Activated T-cell treated with anti-CD3 and anti-CD28 coated beads, Interleukin-2, amount 50 U/mL, for 4 hours (primary cell): ENCODE data around the gene TUBG1. TPM values are rescaled to one million over a fixed set of nuclear protein-coding genes. Genes with fewer than 3 reads are reported as not detected.

Source experiments
- ATAC-seq, 2 donors: fragments of 200-7000 bp; cut with Tn5 transposase; one replicate each; pipeline ENCODE4 v1.10.0; 2021
- DNase-seq: peaks from one replicate; pipeline ENCODE4 v3.0.0-alpha.2; 2020
- H3K27me3 Mint-ChIP-seq: one replicate; pipeline ENCODE4 v1.8.0; 2021; ENCODE audit warnings: low read depth, mixed read lengths
- H3K36me3 Mint-ChIP-seq: one replicate; pipeline ENCODE4 v1.8.0; 2022; ENCODE audit warnings: mixed read lengths; ENCODE audit not compliant: insufficient read depth
- H3K4me1 Mint-ChIP-seq: one replicate; pipeline ENCODE4 v1.8.0; 2021; ENCODE audit warnings: low read depth, mixed read lengths
- H3K4me3 Mint-ChIP-seq: one replicate; pipeline ENCODE4 v1.8.0; 2021; ENCODE audit warnings: mild to moderate bottlenecking, moderate library complexity, mixed read lengths
- H3K9me3 Mint-ChIP-seq: one replicate; pipeline ENCODE4 v1.8.0; 2021; ENCODE audit warnings: mixed read lengths
- total RNA-seq, 3 donors: library from RNA; stranded (reverse); gene quantifications; one replicate each; pipeline ENCODE4 v1.2.1, GENCODE V29; 2021

Gene TUBG1
- 100 to 1,000 TPM in 1 of 3 donors, 10 to 100 TPM in 2; 91.7 to 103 (median 93.7) TPM for total RNA-seq

GRCh38 chr17:42609182-42609813 lies at the start of gene TUBG1, which contains the start of gene RETREG3:
Gene TUBG1, plus strand, starts transcription at chr17:42609683. Its CDS starts 55 bp downstream, at chr17:42609738.
Gene RETREG3, minus strand, starts transcription at chr17:42609374. Its CDS starts 50 bp downstream, at chr17:42609324.
- Mint-ChIP-seq H3K36me3 (peaks cover 18% of the 10 kb centered on the region), H3K4me3 (peak within 1 kb of the TSS; percentile 100), H3K4me1 (peaks cover 39% of the 10 kb centered on the region), H3K27me3 (no peaks in the 10 kb centered on the region), H3K9me3 (no peaks in the 10 kb centered on the region)
- peak; percentile 93 to 95 for ATAC-seq
- peak; percentile 99 for DNase-seq

DNA sequence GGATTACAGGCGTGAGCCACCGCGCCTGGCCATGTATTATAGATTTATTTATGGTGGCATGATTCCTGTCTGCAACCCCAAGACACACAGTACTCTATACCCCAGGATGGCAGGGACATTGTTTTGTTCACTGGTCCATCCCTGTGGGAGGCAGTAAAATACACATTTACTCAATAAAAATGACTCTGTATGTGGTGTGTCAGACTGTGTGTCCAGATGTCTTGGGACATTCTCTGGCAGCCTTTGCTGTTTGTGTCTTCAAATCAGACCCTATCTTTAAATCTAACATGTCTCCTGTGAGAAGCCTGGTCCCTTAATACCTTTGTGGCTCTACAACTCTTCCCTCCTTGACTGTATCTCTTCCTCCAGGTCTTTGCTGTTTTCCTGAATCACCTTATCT lies 49.2 kb upstream of the TUBG1 start:
- peaks cover 2% of the 10 kb centered on the region for H3K36me3 Mint-ChIP-seq
- H3K4me3 Mint-ChIP-seq, result peak overlapping the region; percentile 63
- no peaks in the 10 kb centered on the region for H3K9me3 Mint-ChIP-seq
- no peaks in the 10 kb centered on the region for H3K27me3 Mint-ChIP-seq
- DNase-seq, result no peak
- peaks cover 30% of the 10 kb centered on the region for H3K4me1 Mint-ChIP-seq
- ATAC-seq, result no peak

- Mint-ChIP-seq H3K4me1 (peaks cover 32% of the 10 kb centered on the region), H3K9me3 (no peaks in the 10 kb centered on the region), H3K36me3 (peaks cover 2% of the 10 kb centered on the region), H3K27me3 (no peaks in the 10 kb centered on the region), H3K4me3 (peak within 1 kb of the TSS; percentile 91)
- ATAC-seq (peak; percentile 70 to 72), DNase-seq (peak; percentile 88)
Observed at GRCh38 chr17:42561897-42562387, 47.5 kb upstream of the TUBG1 start, which contains the start of gene COASY. Gene COASY, plus strand, starts transcription at chr17:42562148. Its CDS starts 475 bp downstream, at chr17:42562623.

DNA sequence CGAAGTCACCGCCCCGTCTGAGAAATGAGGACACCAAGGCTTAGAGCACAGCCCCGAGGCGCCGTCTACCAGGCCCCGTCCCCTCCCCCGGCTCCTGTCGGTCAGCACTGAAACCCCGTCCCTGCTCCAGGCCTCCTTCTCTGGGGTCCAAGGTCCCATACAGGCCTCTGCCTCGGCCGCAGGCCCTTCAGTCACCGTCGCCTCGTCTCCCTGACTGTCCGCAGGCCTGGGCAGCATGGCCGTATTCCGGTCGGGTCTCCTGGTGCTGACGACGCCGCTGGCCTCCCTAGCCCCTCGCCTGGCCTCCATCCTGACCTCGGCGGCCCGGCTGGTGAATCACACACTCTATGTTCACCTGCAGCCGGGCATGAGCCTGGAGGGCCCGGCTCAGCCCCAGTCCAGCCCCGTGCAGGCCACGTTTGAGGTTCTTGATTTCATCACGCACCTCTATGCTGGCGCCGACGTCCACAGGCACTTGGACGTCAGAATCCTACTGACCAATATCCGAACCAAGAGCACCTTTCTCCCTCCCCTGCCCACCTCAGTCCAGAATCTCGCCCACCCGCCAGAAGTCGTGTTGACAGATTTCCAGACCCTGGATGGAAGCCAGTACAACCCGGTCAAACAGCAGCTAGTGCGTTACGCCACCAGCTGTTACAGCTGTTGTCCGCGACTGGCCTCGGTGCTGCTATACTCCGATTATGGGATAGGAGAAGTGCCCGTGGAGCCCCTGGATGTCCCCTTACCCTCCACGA lies 46.9 kb upstream of the TUBG1 start:
- Mint-ChIP-seq H3K4me3 (peak overlapping the region; percentile 91), H3K4me1 (peaks cover 31% of the 10 kb centered on the region), H3K9me3 (no peaks in the 10 kb centered on the region), H3K36me3 (peaks cover 2% of the 10 kb centered on the region), H3K27me3 (no peaks in the 10 kb centered on the region)
- peak; percentile 16 to 19 for ATAC-seq
- no peak for DNase-seq

GRCh38 chr17:42563143-42563509 lies 46.4 kb upstream of the TUBG1 start:
- no peak for ATAC-seq
- Mint-ChIP-seq H3K4me1 (peaks cover 35% of the 10 kb centered on the region), H3K27me3 (no peaks in the 10 kb centered on the region), H3K36me3 (peaks cover 5% of the 10 kb centered on the region), H3K4me3 (peak overlapping the region; percentile 91), H3K9me3 (no peaks in the 10 kb centered on the region)
- DNase-seq, result no peak

DNA sequence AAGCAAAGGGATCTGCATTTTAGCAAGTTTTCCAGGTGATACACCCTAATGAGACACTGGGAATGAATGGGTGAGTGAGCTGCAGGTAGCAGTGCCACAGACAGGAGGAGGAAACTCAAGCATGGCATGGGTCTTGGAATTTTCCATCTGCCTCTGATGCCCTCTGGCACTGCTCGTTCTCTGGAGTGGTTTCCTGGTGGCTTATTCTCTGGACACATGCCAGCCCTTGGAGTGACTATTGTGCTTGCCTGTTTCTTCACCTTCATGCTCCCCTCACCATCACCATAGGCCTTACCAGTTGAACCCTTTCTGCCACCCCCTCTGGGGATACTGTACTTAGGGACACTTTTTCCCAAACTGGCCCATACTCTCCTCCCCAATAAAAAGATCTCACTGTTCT lies 45.9 kb upstream of the TUBG1 start:
- H3K4me1 Mint-ChIP-seq, result peaks cover 36% of the 10 kb centered on the region

DNA sequence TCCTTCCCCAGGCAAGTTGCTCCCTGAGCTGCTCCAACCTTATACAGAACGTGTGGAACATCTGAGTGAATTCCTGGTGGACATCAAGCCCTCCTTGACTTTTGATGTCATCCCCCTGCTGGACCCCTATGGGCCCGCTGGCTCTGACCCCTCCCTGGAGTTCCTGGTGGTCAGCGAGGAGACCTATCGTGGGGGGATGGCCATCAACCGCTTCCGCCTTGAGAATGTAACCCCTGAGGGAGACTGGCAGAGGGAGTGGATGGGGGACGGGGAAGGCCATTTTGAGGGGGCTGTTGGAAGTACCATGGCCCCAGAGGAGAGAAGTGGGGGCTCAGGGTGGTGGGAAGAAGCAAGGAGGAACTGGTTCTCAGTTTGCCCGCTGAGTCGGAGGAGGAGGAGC lies 45.5 kb upstream of the TUBG1 start:
- H3K27me3 Mint-ChIP-seq, result no peaks in the 10 kb centered on the region
- no peak for ATAC-seq
- DNase-seq, result no peak
- peaks cover 38% of the 10 kb centered on the region for H3K4me1 Mint-ChIP-seq
- peaks cover 7% of the 10 kb centered on the region for H3K36me3 Mint-ChIP-seq
- H3K9me3 Mint-ChIP-seq, result no peaks in the 10 kb centered on the region
- peak overlapping the region; percentile 91 for H3K4me3 Mint-ChIP-seq

More for the DNA sequence above, 45.9 kb upstream of the TUBG1 start:
- DNase-seq, result no peak
- H3K36me3 Mint-ChIP-seq, result peaks cover 5% of the 10 kb centered on the region
- ATAC-seq, result no peak
- H3K27me3 Mint-ChIP-seq, result no peaks in the 10 kb centered on the region
- no peaks in the 10 kb centered on the region for H3K9me3 Mint-ChIP-seq
- H3K4me3 Mint-ChIP-seq, result peak overlapping the region; percentile 91

DNA sequence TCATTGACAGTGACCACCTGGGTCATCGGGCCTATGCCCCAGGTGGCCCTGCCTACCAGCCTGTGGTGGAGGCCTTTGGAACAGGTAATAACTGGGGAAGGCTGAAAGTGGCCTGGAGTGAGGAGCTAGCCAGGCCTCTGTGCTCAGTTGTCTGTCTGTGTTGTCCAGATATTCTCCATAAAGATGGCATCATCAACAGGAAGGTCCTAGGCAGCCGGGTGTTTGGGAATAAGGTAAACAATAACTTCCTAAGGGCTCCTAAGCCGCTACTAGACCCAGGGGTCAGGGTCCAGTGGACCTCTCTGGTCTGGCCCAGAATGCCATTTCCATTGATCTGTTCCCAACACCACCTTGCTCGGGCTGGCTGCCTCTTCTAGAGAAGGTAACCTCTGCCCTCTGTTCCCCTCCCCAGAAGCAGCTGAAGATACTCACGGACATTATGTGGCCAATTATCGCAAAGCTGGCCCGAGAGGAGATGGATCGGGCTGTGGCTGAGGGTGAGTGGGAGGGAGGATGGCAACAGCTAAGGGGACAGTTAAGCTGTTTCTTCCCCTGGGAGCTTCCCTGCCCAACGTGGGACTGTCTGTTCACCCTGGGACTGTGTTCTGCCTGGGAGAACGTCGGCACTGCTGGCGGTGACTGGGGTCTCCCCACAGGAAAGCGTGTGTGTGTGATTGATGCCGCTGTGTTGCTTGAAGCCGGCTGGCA lies 44.5 kb upstream of the TUBG1 start:
- Mint-ChIP-seq H3K27me3 (no peaks in the 10 kb centered on the region), H3K4me1 (peaks cover 38% of the 10 kb centered on the region), H3K36me3 (peaks cover 9% of the 10 kb centered on the region), H3K9me3 (no peaks in the 10 kb centered on the region), H3K4me3 (peak overlapping the region; percentile 42)
- DNase-seq (no peak), ATAC-seq (no peak)

GRCh38 chr17:42565523-42566214 lies 43.8 kb upstream of the TUBG1 start:
- ATAC-seq (no peak), DNase-seq (no peak)
- H3K9me3 Mint-ChIP-seq, result no peaks in the 10 kb centered on the region
- peak overlapping the region; percentile 96 for H3K4me3 Mint-ChIP-seq
- peaks cover 38% of the 10 kb centered on the region for H3K4me1 Mint-ChIP-seq
- no peaks in the 10 kb centered on the region for H3K27me3 Mint-ChIP-seq
- H3K36me3 Mint-ChIP-seq, result peaks cover 9% of the 10 kb centered on the region

GRCh38 chr17:42566215-42566882 lies 43.1 kb upstream of the TUBG1 start:
- H3K9me3 Mint-ChIP-seq, result no peaks in the 10 kb centered on the region
- peaks cover 14% of the 10 kb centered on the region for H3K36me3 Mint-ChIP-seq
- no peak for DNase-seq
- ATAC-seq, result no peak
- peaks cover 37% of the 10 kb centered on the region for H3K4me1 Mint-ChIP-seq
- peak overlapping the region; percentile 96 for H3K4me3 Mint-ChIP-seq
- no peaks in the 10 kb centered on the region for H3K27me3 Mint-ChIP-seq

DNA sequence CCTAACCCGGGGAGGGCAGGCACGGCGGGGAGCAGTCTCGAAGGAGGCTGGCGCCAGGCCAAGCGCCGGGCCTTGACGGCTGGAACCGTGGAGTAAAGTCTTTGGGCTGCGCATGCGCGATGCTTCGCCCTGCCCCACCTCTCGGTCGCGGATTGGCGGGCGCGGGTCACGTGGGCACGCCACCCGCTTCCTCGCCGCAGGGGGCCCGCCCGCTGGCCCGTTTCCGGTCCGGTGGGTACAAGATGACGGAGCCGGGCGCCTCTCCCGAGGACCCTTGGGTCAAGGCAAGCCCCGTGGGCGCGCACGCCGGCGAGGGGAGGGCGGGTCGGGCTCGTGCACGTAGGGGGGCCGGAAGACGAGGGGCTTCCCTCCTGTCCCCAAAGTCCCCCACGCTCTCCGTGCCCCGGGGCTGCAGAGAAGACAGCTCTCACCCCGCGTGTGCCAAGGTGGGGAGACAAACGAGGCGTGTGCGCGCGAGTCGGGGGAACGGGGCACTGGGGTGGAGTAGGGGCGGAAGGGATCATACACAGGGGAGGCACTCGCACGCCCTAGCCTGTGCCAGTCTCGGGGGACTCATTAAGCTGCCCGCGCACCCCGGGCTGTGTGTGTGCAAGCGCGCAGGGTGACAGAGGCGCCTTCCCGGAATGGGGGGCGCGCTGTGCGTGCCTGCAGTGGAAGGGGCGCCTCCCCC lies 42.5 kb upstream of the TUBG1 start, which contains the start of gene MLX:
Gene MLX, plus strand, starts transcription at position 218 of the 691 bp plus-strand sequence. Its CDS starts 25 bp downstream, at position 243.
- H3K4me1 Mint-ChIP-seq, result peaks cover 30% of the 10 kb centered on the region
- H3K9me3 Mint-ChIP-seq, result no peaks in the 10 kb centered on the region
- peak; percentile 89 for DNase-seq
- peak; percentile 77 to 78 for ATAC-seq
- no peaks in the 10 kb centered on the region for H3K27me3 Mint-ChIP-seq
- peaks cover 16% of the 10 kb centered on the region for H3K36me3 Mint-ChIP-seq
- H3K4me3 Mint-ChIP-seq, result peak within 1 kb of the TSS; percentile 96

- Mint-ChIP-seq H3K4me3 (peak overlapping the region; percentile 96), H3K4me1 (peaks cover 22% of the 10 kb centered on the region), H3K36me3 (peaks cover 24% of the 10 kb centered on the region), H3K9me3 (no peaks in the 10 kb centered on the region), H3K27me3 (no peaks in the 10 kb centered on the region)
- DNase-seq (no peak), ATAC-seq (no peak)
Observed at GRCh38 chr17:42568341-42569111, 41.0 kb upstream of the TUBG1 start.
